HG03108 (cell line): ENCODE data around the gene ZNF830.
"Not testable (repeated sequence)": the region's sequence is repeated elsewhere in the genome, so short reads cannot be mapped to it uniquely, and the experiment has no call there.

Source experiments
- ATAC-seq: cut with Tn5 transposase; IDR thresholded peaks from one replicate; pipeline ENCODE4 v1.9.1; 2021; ENCODE audit warnings: moderate library complexity; ENCODE audit not compliant: unreplicated experiment

ZNF830 gene, protein sequence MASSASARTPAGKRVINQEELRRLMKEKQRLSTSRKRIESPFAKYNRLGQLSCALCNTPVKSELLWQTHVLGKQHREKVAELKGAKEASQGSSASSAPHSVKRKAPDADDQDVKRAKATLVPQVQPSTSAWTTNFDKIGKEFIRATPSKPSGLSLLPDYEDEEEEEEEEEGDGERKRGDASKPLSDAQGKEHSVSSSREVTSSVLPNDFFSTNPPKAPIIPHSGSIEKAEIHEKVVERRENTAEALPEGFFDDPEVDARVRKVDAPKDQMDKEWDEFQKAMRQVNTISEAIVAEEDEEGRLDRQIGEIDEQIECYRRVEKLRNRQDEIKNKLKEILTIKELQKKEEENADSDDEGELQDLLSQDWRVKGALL

DNA sequence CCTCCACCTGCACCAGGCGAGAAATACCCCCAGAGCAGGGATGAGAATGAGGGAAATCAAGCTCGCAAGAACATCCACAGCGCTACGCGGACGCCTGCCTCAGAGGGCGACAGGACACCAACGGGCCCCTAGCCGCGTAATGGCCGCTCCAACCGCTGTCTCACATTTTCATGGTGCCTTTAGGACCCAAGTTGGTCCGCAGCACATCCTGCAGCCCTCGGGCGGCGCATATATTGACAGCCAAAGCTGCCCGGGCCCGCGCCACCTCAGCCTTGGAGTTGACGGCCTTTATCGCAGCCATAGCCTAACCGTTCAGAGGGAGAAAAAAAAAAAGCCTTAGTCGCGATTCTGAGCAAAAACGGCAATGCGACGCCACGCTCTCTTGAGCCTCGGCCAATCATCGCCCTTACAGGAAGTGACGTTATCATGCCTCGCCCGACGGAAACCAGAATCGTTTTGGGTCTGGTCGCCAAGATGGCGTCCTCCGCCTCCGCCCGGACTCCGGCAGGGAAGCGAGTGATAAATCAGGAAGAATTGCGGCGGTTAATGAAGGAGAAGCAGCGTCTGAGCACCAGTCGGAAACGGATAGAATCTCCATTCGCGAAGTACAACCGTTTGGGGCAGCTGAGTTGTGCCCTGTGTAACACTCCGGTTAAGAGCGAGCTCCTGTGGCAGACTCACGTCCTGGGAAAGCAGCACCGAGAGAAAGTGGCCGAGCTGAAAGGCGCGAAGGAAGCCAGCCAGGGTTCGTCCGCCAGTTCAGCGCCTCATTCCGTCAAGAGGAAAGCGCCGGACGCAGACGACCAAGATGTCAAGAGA lies at the start of gene ZNF830, which contains the start of gene CCT6B:
TSS of gene ZNF830 (plus strand) at position 448 of the 819 bp plus-strand sequence. CDS start at position 475, 27 bp downstream.
TSS of gene CCT6B (minus strand) at position 368 of the 819 bp plus-strand sequence. CDS start at position 301, 67 bp downstream.
- ATAC-seq, result peak; percentile 83

DNA sequence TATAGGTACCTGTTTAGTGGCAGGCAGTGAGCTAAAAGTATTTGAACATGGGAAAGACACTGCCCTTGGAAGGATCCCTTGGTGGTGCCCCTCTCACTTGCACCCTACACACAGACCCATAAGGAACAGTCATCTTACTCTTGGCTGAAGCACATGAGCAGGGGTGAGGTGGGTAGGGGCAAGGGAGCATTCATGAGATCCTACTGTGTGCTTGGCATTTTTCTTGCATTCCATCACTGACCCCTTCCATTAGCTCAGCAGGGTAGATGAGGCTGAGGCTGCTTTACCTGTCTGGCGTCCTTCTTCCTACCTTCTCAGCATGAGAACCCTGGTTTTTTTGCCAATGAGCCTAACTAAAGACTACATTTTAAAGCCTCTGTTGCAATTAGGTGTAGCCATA lies 48.3 kb upstream of the ZNF830 start:
- ATAC-seq, result no peak

DNA sequence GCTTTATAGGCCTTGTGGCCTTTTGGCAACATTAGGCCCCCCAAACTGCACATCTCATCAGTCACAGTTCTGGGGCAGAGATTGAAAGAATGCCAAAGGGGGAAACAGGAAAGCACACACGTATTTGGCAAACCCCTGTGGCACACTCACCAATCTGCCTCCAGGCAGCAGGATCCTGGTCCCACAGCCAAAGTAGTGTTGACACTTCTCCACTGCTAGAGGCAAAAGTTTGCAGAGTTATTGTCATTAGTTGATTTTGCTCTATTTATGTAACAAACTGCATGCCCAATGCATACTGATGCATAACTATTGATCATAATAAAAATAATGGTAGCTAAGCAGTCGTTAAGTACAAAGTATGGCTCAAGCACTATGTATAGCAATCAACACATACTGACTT lies 45.2 kb upstream of the ZNF830 start:
- ATAC-seq, result no peak

DNA sequence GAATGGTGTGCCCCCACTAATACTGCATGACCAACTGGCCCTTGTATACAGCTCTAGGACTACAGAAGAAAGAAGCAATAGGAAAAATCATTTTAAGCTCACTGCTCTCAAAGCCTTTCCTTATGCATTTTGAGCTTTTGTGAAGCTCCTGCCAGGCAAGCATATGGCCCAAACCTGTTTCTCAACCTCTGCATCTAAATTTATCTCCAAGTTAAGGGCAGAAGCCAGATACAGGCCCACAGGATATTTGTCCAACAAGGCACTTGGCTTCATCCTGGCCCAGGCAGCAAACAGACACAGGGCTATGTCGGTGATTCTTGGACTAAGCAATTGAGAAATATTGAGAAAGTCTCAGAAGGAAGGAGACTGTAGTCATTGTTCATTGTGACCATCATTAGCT lies 44.0 kb upstream of the ZNF830 start:
- no peak for ATAC-seq

DNA sequence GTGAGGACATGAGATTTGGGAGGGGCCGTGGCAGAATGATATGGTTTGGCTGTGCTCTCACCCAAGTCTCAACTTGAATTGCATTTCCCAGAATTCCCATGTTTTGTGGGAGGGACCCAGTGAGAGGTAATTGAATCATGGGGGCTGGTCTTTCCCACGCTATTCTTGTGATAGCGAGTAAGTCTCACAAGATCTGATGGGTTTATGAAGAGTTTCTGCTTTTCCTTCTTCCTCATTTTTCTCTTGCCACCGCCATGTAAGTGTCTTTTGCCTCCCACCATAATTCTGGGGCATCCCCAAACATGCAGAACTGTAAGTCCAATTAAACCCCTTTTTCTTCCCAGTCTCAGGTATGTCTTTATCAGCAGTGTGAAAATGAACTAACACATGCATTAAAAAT lies 40.7 kb upstream of the ZNF830 start:
- no peak for ATAC-seq

DNA sequence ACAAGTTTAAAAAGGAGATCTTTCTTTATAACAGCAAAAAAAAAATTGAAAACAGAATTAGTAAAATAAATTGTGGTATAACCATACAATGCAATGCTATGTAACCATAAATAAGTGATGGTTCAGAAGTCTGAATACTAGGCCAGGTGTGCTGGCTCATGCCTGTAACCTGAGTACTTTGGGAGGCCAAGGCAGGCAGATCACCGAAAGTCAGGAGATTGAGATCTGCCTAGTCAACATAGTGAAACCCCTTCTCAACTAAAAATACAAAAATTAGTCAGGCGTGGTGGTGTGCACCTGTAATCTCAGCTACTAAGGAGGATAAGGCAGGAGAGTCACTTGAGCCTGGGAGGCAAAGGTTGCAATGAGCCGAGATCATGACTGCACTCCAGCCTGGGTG lies 34.7 kb upstream of the ZNF830 start:
- ATAC-seq, result no peak

DNA sequence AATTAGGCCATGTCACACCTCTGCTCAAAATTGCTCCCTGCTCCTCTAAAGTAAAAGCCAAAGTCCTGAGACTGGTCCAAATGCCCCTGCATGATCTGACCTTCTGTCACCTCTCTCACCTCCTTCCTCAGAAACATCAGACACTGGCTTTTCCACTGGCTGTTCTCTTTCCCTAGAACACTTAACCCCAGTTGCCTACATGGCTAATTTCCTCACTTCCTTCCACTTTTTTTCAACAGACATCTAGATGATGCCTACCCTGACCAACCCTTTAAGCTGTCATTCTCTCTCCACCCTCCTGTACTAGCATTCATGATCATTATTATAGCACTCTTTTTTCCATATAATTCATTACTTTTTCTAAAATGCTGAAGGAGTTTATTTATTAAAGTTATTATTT lies 31.1 kb upstream of the ZNF830 start:
- no peak for ATAC-seq

DNA sequence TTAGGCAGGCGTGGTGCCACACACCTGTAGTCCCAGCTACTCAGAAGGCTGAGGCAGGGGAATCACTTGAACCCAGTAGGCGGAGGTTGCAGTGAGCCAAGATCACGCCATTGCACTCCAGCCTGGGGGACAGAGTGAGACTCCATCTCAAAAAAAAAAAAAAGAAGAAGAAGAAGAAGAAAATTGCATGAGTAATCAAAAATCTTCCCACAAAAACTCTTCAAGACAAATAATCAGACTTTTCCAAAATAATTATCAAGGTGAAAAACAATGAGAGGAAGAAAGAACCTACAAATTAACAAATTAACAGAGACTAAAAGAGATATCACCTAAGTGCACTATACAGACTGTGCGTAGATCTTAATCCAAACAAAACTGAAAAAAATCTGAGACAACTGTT lies 10.6 kb upstream of the ZNF830 start:
- not testable (repeated sequence) for ATAC-seq

DNA sequence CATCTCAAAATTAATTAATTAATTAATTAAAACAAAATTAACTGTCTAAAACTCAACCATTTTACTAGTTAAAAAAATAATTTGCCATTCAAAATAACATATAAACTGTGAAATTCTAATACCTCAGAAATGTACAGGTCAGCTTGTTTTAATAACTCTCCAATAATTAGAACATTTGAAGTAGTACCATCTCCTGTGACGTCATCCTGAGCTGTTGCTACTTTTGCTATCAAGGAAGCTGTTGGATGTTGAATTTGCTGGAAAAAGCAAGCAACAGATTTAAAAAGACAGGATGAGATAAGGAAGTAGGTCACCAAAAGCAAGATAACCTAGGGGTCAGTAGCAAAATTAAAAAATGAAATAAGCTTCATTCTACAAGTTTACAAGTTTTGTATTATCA lies 2.9 kb upstream of the ZNF830 start:
- ATAC-seq, result no peak

DNA sequence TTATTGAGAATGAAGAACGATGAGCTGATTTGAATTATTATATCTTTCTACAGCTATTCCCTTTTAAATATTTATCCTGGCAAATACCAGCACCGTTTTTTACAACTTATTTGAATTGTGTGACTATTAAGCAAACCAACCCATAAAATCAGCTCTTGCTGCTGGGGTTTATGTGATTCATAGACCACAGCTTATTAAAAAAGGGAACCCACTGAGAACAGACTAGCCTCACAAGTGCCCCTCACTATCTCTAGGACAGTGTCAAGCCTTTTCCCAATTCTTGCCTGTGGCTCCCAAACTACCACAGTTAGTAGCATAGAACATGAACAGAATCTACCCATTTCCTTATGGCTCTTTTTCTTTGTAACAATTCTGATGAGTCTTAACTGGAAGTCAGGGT lies 12.8 kb downstream of the ZNF830 start:
- ATAC-seq, result no peak

DNA sequence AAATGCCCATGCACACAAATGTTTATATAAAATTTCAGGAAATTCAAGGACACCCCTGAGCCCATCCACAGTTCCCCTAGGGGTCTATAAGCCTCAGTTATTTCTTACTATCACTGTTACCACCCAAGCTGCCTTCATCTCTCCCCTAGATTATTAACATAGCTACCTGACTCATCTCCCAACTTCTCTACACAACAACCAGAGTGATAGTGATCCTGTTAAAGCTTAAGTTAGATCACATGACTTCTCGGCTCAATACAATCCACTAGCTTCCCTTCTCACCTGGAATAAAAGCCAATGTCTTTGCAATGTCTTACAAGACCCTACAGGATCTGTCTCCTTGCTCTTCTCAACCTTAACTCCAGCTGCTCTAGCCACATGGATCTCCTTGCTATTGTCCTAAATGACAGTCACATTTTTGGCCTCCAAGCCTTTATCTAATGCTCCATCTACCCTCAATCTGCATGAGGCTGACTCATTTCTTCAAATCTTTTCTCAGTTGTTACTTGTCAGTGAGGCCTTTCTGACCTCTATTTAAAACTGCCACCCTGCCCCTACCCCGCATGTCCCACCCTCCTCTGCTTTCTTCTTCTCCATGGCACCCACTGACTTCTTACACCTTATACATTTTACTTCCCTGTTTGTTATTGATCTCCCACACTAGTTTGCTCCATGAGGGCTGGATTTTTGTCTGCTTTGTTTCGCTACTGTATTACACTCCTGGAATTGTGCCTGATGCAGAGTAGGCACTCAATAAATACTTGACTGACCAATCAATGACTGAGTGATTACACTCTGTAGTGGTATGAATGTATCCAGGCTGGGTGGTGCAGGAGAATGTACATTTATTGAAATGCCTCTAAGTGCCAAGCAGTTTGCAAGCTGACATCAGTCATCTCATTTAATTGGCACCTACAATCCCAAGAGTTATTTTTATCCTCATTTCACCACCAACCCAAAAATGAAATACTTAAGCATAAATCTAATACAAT lies 13.8 kb downstream of the ZNF830 start:
- no peak for ATAC-seq

DNA sequence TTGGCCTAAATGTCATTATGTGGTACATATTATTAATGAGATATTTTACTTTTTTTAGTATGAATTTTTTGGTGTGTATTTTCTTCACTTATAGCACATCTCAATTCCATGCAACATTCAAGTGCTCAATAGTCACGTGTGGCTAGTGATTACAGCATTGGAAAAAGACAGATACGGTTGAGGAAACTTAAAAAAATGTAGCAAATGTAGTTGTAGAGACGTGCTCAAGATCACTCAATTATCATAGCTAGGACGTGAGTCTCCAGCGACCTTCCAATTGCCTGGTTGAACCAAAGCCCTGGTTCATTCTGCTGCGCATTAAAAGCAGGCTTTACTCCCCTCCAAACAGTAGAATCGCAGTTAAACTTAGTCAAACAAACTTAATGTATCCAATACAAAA lies 17.8 kb downstream of the ZNF830 start:
- ATAC-seq, result no peak

DNA sequence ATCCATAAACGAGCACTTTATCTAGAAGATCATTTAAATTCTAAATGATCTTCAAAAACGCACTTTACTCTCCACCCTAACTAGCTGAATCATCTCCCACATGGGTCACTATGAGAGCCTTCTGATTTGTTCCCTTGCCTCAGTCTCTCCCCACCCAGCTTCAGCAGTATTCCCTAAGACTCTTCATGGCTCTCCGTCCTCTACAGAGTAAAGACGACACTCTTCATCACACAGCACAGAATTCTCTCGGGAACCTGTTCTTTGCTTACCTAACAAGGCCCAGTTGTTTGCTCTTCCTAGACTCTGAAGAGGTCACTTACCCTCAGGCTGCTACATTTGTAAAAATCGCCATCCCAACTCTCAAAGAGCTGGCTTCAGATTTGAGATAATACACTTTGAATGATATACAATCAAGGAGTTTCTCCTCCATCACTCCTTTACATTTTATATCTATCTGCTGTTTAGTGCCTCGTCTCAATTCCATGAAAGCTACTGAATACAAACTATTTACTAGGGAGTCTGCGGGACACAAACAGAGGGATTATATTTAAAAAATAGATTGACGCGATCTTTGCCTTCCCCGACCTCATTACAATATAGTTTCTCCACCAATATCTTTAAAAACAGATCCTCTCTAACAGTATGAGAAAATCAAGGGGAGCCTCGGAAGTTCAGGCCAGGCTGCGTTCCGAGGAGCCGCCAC lies 18.5 kb downstream of the ZNF830 start:
- no peak for ATAC-seq

DNA sequence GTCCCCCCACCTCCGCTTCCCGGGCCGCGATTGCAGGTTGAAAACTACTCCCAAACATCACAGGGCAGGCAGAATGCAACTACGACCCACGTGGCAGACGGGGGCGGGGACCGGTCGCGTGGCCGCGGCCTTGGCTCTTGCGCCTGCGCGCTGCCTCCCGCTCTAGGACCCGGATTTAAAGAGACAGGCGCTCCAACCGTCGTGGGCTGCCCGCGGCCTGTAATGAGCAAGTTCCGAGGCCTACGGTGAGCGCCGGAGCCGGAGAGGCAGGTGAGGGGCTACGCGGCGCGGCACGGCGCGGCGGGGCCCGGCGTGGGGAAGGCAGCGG lies 19.0 kb downstream of the ZNF830 start, which contains the start of gene LIG3:
TSS of gene LIG3 (plus strand) at position 160 of the 328 bp plus-strand sequence. CDS start 2,494 bp downstream, outside the sequence.
- ATAC-seq, result peak; percentile 75

DNA sequence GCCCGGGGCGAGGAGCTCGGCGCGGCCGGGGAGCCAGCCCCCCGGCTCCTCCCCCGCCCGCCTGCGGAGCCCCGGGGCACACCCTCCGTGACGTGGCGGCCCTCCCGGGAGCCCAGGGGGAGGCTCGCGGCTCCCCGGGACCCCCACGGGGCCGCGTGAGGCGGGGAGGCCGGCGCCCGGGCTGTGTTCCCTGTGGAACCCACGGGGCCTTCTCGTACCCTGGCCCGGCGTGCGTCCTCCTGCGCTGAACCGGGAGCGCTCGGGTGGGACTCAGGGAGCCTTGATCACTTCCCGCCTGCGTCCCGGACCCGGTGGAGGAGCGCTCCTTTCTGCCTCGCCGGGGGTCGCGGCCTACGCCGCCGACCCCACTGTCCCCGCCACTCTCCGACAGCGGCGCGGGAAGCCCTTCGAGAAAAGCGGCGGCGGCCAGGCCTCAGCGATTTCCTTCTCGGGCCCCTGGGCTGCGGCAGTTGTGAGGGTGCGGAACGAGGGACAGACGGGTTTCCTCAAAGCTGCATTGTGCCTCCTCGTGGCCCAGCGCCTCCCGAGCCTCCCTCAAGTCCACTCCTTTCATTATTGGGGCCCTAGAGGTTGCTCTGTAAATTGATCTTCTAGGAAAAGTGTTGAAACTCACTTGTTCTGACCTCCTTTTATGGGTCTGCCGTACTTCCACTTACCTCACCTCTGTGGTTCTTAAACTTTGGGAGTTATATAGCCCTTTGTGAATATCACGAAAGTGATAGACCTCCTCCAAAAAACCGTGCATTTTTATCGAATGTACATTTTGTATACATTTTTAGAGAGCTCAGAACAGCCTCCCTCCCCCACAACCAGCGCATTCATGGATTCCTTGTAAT lies 19.6 kb downstream of the ZNF830 start:
- ATAC-seq, result peak; percentile 78

DNA sequence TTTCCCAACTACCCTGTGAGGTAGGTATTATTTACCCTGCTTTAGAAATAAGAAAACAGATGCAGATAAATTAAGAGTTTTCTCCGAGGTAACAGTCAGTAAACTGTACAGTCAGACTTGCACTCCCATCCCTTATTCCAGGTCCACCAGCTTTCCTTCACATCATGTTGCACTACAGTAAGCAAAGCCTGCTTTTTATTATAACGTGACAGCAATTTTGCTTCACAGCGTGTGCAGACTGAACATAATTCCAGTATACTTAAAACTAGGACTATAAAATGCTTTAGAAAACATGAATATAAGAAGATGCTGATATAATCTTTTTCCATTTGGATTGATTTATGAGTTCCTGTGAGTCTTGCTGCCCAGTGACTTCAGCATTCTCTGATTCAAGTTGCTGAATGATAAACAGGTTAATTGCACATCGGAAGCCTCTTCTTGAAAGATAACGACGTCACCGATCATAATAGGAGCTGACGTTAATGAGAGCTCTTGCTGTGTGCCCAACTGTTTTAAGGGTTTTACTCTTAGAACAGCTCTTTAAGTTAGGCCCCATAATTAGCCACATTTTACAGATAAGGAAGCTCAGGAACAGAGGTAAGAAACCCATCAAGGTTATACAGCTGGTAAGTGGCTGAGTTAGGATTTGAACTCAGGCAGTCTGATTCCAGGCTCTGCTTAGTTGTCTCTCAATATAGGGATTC lies 20.4 kb downstream of the ZNF830 start:
- ATAC-seq, result no peak

DNA sequence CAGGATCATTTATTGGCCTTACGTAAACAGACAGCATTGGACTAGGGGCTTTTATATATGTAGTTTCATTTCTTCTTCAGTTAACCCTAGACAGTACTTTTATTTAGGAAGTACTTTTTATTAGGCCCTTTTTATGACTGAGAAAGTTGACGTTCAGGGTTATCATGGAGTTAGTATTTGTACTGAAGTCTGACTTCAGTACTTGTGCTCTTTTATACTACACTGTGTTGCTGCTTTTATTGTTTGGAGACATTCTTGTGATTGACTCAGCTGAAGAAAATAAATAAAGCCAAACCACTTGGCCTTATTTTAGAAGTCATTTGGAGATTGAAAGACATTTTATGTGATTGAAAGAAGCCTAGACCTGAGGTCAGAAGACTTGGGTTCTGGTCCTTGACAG lies 25.9 kb downstream of the ZNF830 start:
- ATAC-seq, result no peak

DNA sequence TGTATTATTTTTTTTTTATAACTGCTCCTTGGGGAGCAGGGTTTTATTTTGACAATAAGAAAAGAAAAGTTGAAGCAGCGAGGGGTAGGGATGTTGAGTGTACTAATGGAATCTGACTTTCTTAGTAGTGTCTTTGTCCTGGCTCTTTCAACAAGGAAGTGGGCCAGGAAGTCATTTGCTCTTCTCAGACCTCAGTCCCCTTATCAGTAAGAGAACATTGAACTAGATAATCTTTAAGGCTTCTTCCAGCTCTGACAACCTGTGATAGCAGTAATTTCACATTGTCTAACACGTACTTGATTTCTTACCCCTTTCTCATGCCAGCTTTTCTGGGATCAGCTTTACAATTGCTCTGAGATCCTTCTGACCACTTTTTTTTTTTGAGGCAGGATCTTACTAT lies 27.3 kb downstream of the ZNF830 start:
- ATAC-seq, result no peak

DNA sequence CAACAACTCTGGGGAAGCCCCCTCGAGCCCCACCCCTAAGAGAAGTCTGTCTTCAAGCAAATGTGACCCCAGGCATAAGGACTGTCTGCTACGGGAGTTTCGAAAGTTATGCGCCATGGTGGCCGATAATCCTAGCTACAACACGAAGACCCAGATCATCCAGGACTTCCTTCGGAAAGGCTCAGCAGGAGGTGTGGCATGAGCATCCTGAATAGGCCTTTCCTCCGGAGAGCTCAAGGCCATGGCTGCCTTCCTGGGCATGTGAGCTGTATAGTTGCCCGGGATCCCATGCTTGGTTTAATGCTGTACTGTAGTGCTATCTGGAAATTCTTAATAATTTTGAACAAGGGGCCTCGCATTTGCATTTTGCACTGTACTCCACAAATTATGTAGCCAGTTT lies 28.1 kb downstream of the ZNF830 start:
- no peak for ATAC-seq
